ENCODE measurements around the gene PHLDA1. TPM values are rescaled to one million over a fixed set of nuclear protein-coding genes. Genes with fewer than 3 reads are reported as not detected.

PHLDA1 gene
- total and polyA plus RNA-seq, 9 of the 15 experiments (the other 6 are each of a cell fraction or from before 2014, with no cell fraction given) = 0.15 to 2.9 (median 0.54) TPM

GRCh38 chr12:76030341-76031080, 1.1 kb downstream of the PHLDA1 start (continued):
- TF ChIP-seq ARID4B (CRISPR knock-in tag; IDR thresholded peaks at IDR 0.05) (no peak), ZNF197 (CRISPR knock-in tag; IDR thresholded peaks at IDR 0.05; ENCODE audit: low read depth) (no peak), PRMT5 (CRISPR knock-in tag; IDR thresholded peaks at IDR 0.05) (no peak), TAF9B (IDR thresholded peaks at IDR 0.05; ENCODE audit: partially characterized antibody) (no peak)

GRCh38 chr12:76029982-76030340, 1.6 kb downstream of the PHLDA1 start:
- no peak overlapping the region for H2AFZ ChIP-seq (ENCODE audit: low read depth, low read length)
- no peaks in the 10 kb centered on the region for H3K79me2 ChIP-seq (ENCODE audit: control insufficient read depth, insufficient read depth, low read length)

More at GRCh38 chr12:76029982-76030340, 1.6 kb downstream of the PHLDA1 start:
- ATAC-seq (no peak), DNase-seq (ENCODE audit: extremely low read depth in 1 of 4, low spot score in 3 of 4) (no peak), FAIRE-seq (no peak)
- peaks cover 21 to 37% of the 10 kb centered on the region in 2 experiments; a peak in 4 of 5 replicates for H3K4me1 ChIP-seq (replicated peaks in 1 of 2; ENCODE audit: control insufficient read depth in 2 of 2, insufficient read depth in 2 of 2, low read length in 2 of 2)
- ChIA-PET POLR2A (interaction anchor here (0.6 kb wide), 1 partner anchor 543 kb away, joined by 4 read pairs; no protein-coding TSS in a partner anchor), CTCF (ENCODE audit: low intra/inter-chr PET ratio) (no interaction called here)
- BruUV-seq (replicated peaks) = no TSS peak
- 93% methylated on average over 8 of the region's 22 CpGs for WGBS (ENCODE audit: insufficient coverage, low coverage, missing lambda C conversion rate)
- no peak for TF ChIP-seq CSDE1 (IDR thresholded peaks at IDR 0.05)
- peak; percentile 13; the same call in 1 of the 2 replicates for TF ChIP-seq RBFOX2 (IDR thresholded peaks at IDR 0.05; ENCODE audit: low read depth, low read length)
- TF ChIP-seq ZBTB33 (CRISPR knock-in tag; IDR thresholded peaks at IDR 0.05) = peak; percentile 64; the same call in 1 of the 2 replicates
- no peaks in the 10 kb centered on the region for H3K36me3 ChIP-seq (ENCODE audit: control insufficient read depth, insufficient read depth, low read length)
- H3K27ac ChIP-seq (ENCODE audit: extremely low read depth, low read depth, low read length) = no peak overlapping the region
- no peak overlapping the region for H3K9ac ChIP-seq (ENCODE audit: insufficient read depth in 1 of 2, low read depth in 2 of 2, low read length in 2 of 2)
- peaks cover 0 to 8% of the 10 kb centered on the region in 2 experiments; a peak in 1 of 5 replicates for H3K27me3 ChIP-seq (ENCODE audit: control insufficient read depth in 2 of 2, insufficient read depth in 2 of 2, low read length in 2 of 2)
- in situ Hi-C loops (cut with MboI) (loop anchor here (5.0 to 25.0 kb wide), 2 partner anchors 518 to 693 kb away; partner anchors contain the start of genes CAPS2, GLIPR1L1 and KRR1), intact Hi-C loops (cut with micrococcal nuclease) (loop anchor here (5.0 to 10.0 kb wide), 8 partner anchors 78 to 543 kb away; no protein-coding TSS in a partner anchor)
- H3K4me2 ChIP-seq (ENCODE audit: insufficient read depth, low read length) = peak overlapping the region; percentile 86; the same call in 1 of the 2 replicates
- peak overlapping the region; percentile 54; the same call in 1 of the 2 replicates for H3K4me3 ChIP-seq
- H3K9me1 ChIP-seq (ENCODE audit: control insufficient read depth, insufficient read depth, low read length) = no peaks in the 10 kb centered on the region
- no peaks in the 10 kb centered on the region for H4K20me1 ChIP-seq (replicated peaks; ENCODE audit: control insufficient read depth, insufficient read depth, low read length)
- no peaks in the 10 kb centered on the region for H3K9me3 ChIP-seq (replicated peaks; ENCODE audit: control insufficient read depth, insufficient read depth, low read depth, low read length)

All from K562 (cell line).